ENCODE data around the gene MMEL1.
A peak's percentile ranks its signal among the peaks of the same experiment; 100 is the strongest.

MMEL1 gene

DNA sequence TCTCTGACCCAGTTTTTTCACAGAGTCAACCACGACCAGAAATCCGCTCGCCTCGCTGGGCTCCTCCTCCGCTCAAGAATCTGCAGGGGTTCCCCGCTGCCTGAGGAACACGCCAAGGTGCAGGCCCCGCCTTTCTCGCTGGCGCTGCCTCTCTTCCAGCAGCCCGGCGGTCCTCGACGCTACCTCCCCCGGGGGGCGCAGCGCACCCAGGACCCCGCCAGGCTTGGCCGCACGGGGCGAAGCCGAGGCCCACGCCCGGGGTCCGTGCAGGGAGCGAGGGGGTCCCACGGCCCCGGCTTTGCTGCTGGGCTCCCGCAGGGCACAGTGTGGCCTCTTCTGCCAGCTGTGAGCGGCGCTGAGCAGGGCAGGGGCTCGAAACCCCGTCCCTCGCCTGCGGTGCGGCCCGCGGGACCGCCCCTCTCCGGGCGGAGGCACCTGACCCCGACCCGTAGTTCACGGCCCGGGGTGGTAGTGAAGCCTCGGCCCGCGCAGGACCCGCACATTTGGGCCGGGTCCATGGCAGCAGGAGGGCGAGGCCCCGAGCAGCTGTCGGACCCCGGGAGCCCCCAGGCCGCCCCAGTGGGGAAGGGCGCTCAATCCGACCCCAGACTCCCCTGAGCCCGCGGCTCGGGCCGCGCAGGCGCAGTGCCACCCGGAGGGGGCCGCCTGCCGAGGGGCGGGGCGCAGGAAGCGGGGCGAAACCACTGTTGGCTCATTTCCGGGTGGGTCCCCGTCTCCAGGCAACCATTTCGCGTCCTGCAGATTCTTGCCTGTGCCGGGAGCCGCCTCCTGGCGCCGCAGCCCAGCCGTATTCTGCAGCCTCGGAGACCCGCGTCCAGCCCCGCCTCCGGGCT is 10.0 kb upstream of the MMEL1 start:
- DNase-seq (ENCODE audit: low read depth), result peak; percentile 79

DNA sequence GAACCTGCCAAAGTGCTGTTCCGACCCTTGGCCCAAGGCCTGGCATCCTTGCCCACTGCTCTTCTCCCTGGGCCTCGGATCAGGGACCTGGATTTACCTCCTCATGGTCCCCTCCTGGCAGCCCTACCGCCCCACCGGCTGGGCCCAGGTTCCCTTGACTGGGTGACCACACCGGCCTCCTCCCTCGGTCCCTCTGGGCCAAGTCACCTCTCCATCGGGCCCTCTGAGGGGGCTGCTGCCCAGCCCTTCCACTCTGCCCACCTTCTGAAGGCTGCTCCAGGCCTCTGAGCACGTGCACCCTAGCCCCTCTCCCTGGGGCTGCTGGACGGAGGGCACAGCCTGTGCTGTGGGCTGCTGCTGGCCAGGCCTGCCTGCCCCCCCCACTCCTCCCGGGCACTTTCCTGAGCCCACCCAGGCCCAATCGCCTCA is 9.3 kb upstream of the MMEL1 start:
- no peak for DNase-seq (ENCODE audit: low read depth)

GRCh38 chr1:2641381-2642130 is 8.7 kb upstream of the MMEL1 start:
- DNase-seq (ENCODE audit: low read depth), result no peak

DNA sequence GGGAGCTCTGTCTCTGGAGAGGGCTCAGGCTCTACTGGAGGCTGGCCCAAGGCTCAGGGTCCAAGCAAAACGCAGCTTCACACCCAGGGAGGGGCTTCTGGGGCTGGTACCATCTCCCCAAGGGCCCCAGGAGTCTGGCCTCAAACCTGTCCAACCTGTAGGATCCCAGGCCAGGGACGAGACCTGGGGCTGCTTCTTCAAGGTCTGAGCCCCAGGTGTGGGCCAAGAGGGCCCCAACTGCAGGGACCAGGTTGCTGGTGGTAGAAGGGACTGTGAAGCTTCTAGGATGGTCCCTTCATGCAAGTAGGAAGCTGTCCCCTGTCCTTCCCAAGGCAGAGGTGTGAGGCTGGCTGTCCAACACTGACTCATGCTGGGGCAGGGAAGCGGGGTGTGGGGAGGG is 7.8 kb upstream of the MMEL1 start:
- DNase-seq (ENCODE audit: low read depth), result no peak

DNA sequence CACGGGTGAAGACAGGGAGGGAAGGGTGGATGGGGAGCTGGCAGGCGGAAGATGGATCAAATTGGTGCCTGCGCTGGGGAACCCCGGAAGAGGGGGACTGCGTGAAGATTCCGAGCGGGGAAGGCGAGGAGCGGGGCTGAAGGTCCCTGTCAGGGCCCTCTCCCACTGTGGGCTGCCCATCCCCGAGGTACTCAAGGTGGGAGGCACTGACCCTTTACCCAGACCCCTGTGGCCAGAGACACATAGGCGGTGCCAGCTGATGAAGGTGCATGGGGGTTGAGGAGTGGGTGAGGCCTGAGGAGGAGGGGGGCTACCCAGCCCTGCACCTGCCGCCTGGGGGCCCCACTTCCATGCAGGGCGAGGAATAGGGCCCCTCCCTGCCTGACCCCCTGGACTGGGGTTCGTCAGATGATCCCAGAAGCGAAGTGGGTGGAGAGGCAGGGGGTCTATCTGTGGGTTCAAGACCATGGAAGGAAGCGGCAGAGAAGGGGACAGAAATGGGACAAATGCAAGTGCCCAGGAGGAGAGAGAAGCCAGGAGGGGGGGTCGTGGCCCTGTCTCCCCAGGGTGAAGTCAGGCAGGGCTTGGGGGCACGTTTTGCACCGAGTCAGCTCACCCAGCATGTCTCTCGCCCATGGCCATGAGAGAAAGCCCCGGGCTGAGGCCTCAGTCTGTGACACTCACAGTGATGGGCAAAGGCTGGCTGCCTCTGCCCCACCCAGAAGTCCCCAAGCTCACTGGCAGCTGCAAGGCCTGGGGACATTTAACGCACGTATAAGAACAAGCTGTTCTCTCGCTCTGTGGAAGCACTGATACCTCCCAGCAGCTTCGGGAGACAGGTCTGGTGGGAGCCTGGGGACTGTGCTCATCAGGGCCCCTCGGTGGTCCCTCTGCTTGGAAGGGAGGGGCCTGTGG is 7.0 kb upstream of the MMEL1 start:
- DNase-seq (ENCODE audit: low read depth), result no peak

DNA sequence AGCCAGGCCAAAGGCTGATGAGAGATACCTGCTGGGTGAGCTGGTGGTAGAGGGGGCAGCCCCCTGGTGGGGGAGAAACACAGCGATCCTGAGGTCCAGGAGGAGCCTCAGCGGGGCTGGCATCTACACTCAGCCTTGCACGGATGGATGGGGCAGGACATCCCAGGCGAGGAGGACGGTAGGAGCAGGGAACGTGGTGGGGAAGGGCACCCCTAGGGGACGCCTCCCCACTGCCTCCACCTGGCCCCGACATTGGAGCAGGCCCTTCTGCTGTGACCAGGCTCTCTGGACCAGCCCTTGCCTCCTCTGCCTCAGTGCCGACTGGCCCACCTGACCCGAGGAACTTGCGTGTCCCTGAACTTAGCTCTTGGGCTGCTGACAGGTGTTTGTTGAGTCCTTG is 6.4 kb upstream of the MMEL1 start:
- DNase-seq (ENCODE audit: low read depth), result no peak

GRCh38 chr1:2638466-2639115 is 5.8 kb upstream of the MMEL1 start:
- DNase-seq (ENCODE audit: low read depth), result no peak

DNA sequence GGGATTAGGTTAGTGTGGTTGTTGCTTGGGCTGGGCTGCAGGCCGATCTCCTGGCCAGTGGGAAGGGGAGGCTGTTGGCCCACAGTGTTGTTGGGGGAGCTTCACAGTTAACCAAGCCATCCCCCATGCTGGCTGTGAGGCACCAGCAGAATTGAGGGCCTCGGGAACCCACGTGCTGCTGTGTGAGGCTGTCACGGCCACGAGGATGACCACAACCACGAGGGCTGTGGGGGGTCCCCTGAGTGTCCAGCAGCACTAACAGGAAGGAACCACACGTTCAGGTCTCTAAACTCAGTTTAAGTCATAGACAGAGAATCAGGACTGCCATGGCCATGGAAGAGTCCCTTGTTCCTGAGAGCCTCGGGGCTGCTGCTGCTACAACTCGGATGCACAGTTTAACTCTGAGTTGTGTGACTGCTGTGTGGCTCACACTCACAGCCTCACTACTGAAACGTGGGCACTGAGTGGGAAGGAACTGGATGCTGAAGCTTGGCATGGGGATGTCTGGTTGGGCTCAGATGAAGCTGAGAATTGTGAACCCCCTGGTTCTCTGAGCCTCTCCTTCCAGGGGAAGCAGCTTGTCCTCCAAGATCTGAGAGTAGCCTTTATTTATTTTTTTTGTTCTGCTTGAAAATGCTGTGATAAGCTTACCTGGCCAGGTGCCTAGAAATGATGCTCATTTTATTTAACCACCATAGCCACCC is 4.8 kb upstream of the MMEL1 start:
- DNase-seq (ENCODE audit: low read depth), result no peak

- no peak for DNase-seq (ENCODE audit: low read depth)
These were observed 3.9 kb upstream of the MMEL1 start for GRCh38 chr1:2636733-2637132.

GRCh38 chr1:2635361-2636010 is 2.7 kb upstream of the MMEL1 start:
- DNase-seq (ENCODE audit: low read depth), result no peak

- DNase-seq (ENCODE audit: low read depth), result no peak
These were observed 1.2 kb upstream of the MMEL1 start for GRCh38 chr1:2633936-2634491.

- no peak for DNase-seq (ENCODE audit: low read depth)
These were observed 635 bp upstream of the MMEL1 start for GRCh38 chr1:2633366-2633935.

GRCh38 chr1:2632051-2632430 is 775 bp downstream of the MMEL1 start:
- no peak for DNase-seq (ENCODE audit: low read depth)

DNA sequence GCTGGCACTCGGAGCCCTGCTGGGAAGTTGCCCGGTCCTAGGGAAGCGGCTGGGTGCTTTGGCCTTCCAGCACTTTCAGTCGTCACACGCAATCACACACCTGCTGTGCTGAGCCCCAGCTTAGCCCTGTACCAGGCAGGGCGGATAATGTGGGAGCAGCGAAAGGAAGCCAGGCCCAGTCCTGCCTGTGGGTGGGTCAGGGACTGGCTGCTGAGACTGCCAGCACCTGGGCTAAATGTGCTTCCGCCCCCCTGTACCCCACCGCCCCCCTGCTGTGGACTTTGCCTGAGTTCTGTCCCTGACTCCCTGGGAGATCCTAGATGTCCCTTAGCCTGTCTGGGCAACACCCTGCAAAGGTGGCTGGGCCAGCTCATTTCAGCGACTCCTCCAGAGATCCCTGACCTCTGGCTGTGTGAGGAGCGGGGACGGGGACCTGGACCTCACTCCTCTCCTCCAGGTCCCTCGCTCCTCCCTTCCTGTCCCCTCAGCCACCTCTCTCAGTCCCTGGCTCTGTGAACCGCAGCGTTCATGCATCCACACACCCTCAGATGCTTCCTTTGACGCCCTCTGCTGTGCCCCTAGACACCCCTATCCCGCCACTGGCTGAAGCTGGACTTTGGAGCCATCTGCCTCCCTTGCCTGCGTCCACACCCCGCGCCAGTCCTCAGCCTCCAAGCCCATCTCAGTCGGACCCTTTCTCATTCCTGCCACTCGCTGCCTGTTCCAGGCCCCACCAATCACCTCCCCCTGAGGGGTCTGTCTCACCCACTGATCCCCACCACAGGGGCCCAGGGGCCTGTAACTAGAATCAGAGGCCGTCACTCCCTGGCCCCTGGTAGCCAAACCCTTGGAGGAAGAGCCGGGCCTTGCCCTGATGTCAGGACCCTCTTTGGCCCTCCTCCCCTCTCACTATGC is 1.4 kb downstream of the MMEL1 start:
- no peak for DNase-seq (ENCODE audit: low read depth)

DNA sequence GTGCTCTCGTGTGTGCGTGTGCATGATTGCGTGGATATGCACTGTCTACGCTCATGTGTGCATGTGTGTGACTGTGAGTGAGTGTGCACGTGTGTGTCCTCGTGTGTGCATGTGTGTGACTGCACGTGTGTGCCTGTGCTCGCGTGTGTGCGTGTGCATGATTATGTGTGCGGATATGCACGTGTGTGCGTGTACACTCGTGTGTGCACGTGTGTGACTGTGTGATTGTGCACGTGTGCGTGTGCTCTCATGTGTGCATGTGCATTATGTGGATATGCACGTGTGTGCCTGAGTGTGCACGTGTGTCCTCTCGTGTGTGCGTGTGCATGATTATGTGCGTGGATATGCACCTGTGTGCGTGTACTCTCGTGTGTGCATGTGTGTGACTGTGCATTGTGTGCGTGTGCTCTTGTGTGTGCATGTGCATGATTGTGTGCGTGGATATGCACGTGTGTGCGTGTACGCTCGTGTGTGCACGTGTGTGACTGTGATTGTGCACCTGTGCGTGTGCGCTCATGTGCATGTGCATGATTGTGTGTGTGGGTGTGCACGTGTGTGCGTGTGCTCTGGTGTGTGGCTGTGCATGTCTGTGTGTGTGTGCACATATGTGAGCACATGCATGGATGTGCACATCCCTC is 2.2 kb downstream of the MMEL1 start:
- no peak for DNase-seq (ENCODE audit: low read depth)

GRCh38 chr1:2629627-2630497 is 3.0 kb downstream of the MMEL1 start:
- no peak for DNase-seq (ENCODE audit: low read depth)

GRCh38 chr1:2628933-2629626 is 3.7 kb downstream of the MMEL1 start:
- no peak for DNase-seq (ENCODE audit: low read depth)
